B cell (primary cell): ENCODE data around the gene HMG20A. TPM values are rescaled to one million over a fixed set of nuclear protein-coding genes. Genes with fewer than 3 reads are reported as not detected.

Source experiments
- ATAC-seq: fragments of 200-7000 bp; cut with Tn5 transposase; one replicate; pipeline ENCODE4 v1.10.0; 2021; ENCODE audit warnings: low read depth, mild to moderate bottlenecking, moderate number of reproducible peaks, moderate library complexity
- CTCF ChIA-PET: fragments of 350-600 bp; sonication (Branson Sonifier 250); formaldehyde crosslinking; loops from one replicate; lab custom pipeline; 2021; ENCODE audit warnings: antibody characterized with exemption, inconsistent platforms; lab: Charles Lee
- POLR2A ChIA-PET: fragments of 350-600 bp; sonication (Branson Sonifier 250); formaldehyde crosslinking; loops from one replicate; lab custom pipeline; 2021; ENCODE audit warnings: antibody characterized with exemption; lab: Charles Lee
- DNase-seq: peaks from one replicate; pipeline ENCODE4 v3.0.0; 2013
- H2AFZ ChIP-seq: 2 replicates; pipeline ENCODE4 v1.6.1; 2012; ENCODE audit warnings: mild to moderate bottlenecking, low read depth, low read length; ENCODE audit not compliant: insufficient read depth, poor library complexity, severe bottlenecking
- H3K27ac ChIP-seq, 2 donors: 1 replicate in 1 of 2; 2 replicates in 1 of 2; pipeline ENCODE4 v1.5.1; 2012 to 2013; ENCODE audit warnings: low read length in 2 of 2, mild to moderate bottlenecking in 2 of 2, moderate library complexity in 1 of 2
- H3K27me3 ChIP-seq, 4 experiments: fragments of 200-600 bp in 1 of 4; sonication (generic) in 1 of 4; replicated peaks in 1 of 4; 1 replicate in 2 of 4; 2 replicates in 2 of 4; pipeline versions ENCODE4 v1.6.1 to v1.7.0; 2013 to 2016; ENCODE audit warnings: low read length in 3 of 4, mild to moderate bottlenecking in 2 of 4, mixed read lengths in 1 of 4, moderate library complexity in 1 of 4; ENCODE audit not compliant: insufficient read depth in 4 of 4, control insufficient read depth in 3 of 4; ENCODE audit errors: control extremely low read depth in 1 of 4
- H3K36me3 ChIP-seq, 2 experiments: replicated peaks in 1 of 2; 1 replicate in 1 of 2; 2 replicates in 1 of 2; pipeline versions ENCODE4 v1.6.1 to v1.7.1; 2013; ENCODE audit warnings: low read length in 1 of 2; ENCODE audit not compliant: insufficient read depth in 2 of 2, control insufficient read depth in 1 of 2; ENCODE audit errors: control extremely low read depth in 1 of 2, extremely low read depth in 1 of 2
- H3K4me1 ChIP-seq, 2 donors: fragments of 200-600 bp in 1 of 2; sonication (generic) in 1 of 2; 1 replicate in 1 of 2; 2 replicates in 1 of 2; pipeline versions ENCODE4 v1.5.1 to v1.6.1; 2013 to 2017; ENCODE audit warnings: low read length in 2 of 2; ENCODE audit not compliant: control insufficient read depth in 2 of 2, insufficient read depth in 2 of 2
- H3K4me2 ChIP-seq: replicated peaks from 2 replicates; pipeline ENCODE3; 2012; ENCODE audit warnings: mild to moderate bottlenecking, low read depth, low read length; ENCODE audit not compliant: poor library complexity, severe bottlenecking
- H3K4me3 ChIP-seq, 5 experiments: fragments of 200-600 bp in 1 of 5; sonication (generic) in 1 of 5; 1 replicate in 3 of 5; 2 replicates in 2 of 5; pipeline versions ENCODE4 v1.5.1 to v1.7.0; 2011 to 2016; ENCODE audit warnings: low read length in 4 of 5, mild to moderate bottlenecking in 4 of 5, low read depth in 2 of 5, control low read depth in 1 of 5, moderate library complexity in 1 of 5; ENCODE audit not compliant: insufficient read depth in 1 of 5; ENCODE audit errors: control extremely low read depth in 1 of 5, extremely low read depth in 1 of 5
- H3K79me2 ChIP-seq: fragments of 200-600 bp; sonication (generic); one replicate; pipeline ENCODE4 v1.6.0; 2016; ENCODE audit warnings: low read length; ENCODE audit not compliant: control insufficient read depth, insufficient read depth
- H3K9ac ChIP-seq: fragments of 200-600 bp; sonication (generic); 2 replicates; pipeline ENCODE4 v1.6.1; 2017; ENCODE audit warnings: mild to moderate bottlenecking, low read length, moderate library complexity
- H3K9me3 ChIP-seq, 3 donors: one replicate each; pipeline versions ENCODE4 v1.6.1 to v1.7.1; 2013; ENCODE audit warnings: low read length in 2 of 3; ENCODE audit not compliant: control insufficient read depth in 2 of 3, insufficient read depth in 1 of 3; ENCODE audit errors: control extremely low read depth in 1 of 3
- H4K20me1 ChIP-seq: 2 replicates; pipeline ENCODE4 v1.6.0; 2012; ENCODE audit warnings: mild to moderate bottlenecking, low read length; ENCODE audit not compliant: insufficient read depth, control insufficient read depth, poor library complexity, severe bottlenecking
- H3K27ac Mint-ChIP-seq: one replicate; pipeline ENCODE4 v1.8.0; 2021; ENCODE audit warnings: mixed read lengths
- H3K27me3 Mint-ChIP-seq: one replicate; pipeline ENCODE4 v1.8.0; 2021; ENCODE audit warnings: mixed read lengths
- H3K4me1 Mint-ChIP-seq: one replicate; pipeline ENCODE4 v1.8.0; 2021; ENCODE audit warnings: mixed read lengths
- H3K4me3 Mint-ChIP-seq: one replicate; pipeline ENCODE4 v1.8.0; 2021; ENCODE audit warnings: mixed read lengths
- H3K9me3 Mint-ChIP-seq: one replicate; pipeline ENCODE4 v1.8.0; 2022; ENCODE audit warnings: mixed read lengths; ENCODE audit not compliant: insufficient read depth
- EZH2 ChIP-seq: IDR thresholded peaks from 2 replicates; pipeline ENCODE4 v1.6.1; 2012; ENCODE audit warnings: borderline replicate concordance, low read depth, mild to moderate bottlenecking, moderate library complexity, low read length; ENCODE audit not compliant: insufficient read depth, poor library complexity, severe bottlenecking
- WGBS: methylation state at CpG from one replicate; pipeline ENCODE4 v1.1.5; 2013; ENCODE audit warnings: missing lambda C conversion rate; ENCODE audit not compliant: insufficient coverage; 5-methylcytosine and 5-hydroxymethylcytosine counted together
- intact Hi-C: fragments of 100-400 bp; cut with micrococcal nuclease; formaldehyde crosslinking; loops from one replicate; pipeline ENCODE4 v1.10.0; 2022
- polyA plus RNA-seq: library from polyadenylated mRNA; depleted of rRNA; stranded (reverse); fragments of >200 nt; gene quantifications from 2 replicates; pipeline ENCODE4 v1.2.3, GENCODE V29; 2012
- total RNA-seq, 2 donors: library from RNA; stranded (reverse); fragments of 120-200 nt in 1 of 2; gene quantifications; 1 replicate in 1 of 2; 2 replicates in 1 of 2; pipeline versions ENCODE4 v1.2.3 to v1.2.4, GENCODE V29; 2013 to 2022
- TF ChIP-seq, protein P1 (sequence below): fragments of 200-600 bp; IDR thresholded peaks from one replicate; pipeline ENCODE4 v1.8.0; 2022; ENCODE audit warnings: antibody characterized with exemption, mild to moderate bottlenecking

Gene HMG20A
- total and polyA plus RNA-seq, 2 donors (not counting 1 experiment from before 2014, with no cell fraction given): 26.1 to 63.5 TPM

DNA sequence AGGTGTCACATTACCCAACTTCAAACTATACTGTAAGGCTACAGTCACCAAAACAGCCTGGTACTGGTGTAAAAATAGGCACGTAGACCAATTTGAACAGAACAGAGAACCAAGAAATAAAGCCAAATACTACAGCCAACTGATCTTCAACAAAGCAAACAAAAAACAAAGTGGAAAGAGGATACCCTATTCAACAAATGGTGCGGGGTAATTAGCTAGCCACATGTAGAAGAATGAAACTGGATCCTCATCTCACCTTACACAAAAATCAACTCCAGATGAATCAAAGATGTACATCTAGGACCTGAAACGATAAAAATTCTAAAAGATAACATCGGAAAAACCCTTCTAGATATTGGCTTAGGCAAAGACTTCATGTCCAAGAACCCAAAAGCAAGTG, 13.8 kb upstream of the HMG20A start:
- H3K4me1 ChIP-seq: peaks cover 31 to 32% of the 10 kb centered on the region in 2 donors
- CTCF ChIA-PET: no interaction called here
- 100% methylated on average over 2 of the region's 4 CpGs for WGBS
- Mint-ChIP-seq H3K4me3 (no peak overlapping the region), H3K27me3 (no peaks in the 10 kb centered on the region), H3K9me3 (no peaks in the 10 kb centered on the region), H3K27ac (peak overlapping the region; percentile 77), H3K4me1 (peaks cover 58% of the 10 kb centered on the region)
- POLR2A ChIA-PET: no interaction called here
- TF ChIP-seq, protein P1, sequence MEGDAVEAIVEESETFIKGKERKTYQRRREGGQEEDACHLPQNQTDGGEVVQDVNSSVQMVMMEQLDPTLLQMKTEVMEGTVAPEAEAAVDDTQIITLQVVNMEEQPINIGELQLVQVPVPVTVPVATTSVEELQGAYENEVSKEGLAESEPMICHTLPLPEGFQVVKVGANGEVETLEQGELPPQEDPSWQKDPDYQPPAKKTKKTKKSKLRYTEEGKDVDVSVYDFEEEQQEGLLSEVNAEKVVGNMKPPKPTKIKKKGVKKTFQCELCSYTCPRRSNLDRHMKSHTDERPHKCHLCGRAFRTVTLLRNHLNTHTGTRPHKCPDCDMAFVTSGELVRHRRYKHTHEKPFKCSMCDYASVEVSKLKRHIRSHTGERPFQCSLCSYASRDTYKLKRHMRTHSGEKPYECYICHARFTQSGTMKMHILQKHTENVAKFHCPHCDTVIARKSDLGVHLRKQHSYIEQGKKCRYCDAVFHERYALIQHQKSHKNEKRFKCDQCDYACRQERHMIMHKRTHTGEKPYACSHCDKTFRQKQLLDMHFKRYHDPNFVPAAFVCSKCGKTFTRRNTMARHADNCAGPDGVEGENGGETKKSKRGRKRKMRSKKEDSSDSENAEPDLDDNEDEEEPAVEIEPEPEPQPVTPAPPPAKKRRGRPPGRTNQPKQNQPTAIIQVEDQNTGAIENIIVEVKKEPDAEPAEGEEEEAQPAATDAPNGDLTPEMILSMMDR: no peak
- no peak for TF ChIP-seq EZH2
- H3K27ac ChIP-seq: no peak overlapping the region
- no peaks in the 10 kb centered on the region for H4K20me1 ChIP-seq
- H3K79me2 ChIP-seq: peaks cover 70% of the 10 kb centered on the region
- H3K9me3 ChIP-seq: no peaks in the 10 kb centered on the region
- no peaks in the 10 kb centered on the region for H3K27me3 ChIP-seq
- intact Hi-C loops: no loop called here
- no peak for DNase-seq
- no peak overlapping the region for H3K4me3 ChIP-seq
- H2AFZ ChIP-seq: no peak overlapping the region
- H3K36me3 ChIP-seq: no peaks in the 10 kb centered on the region
- ATAC-seq: no peak
- no peak overlapping the region for H3K4me2 ChIP-seq
- no peak overlapping the region for H3K9ac ChIP-seq

- H3K79me2 ChIP-seq: peaks cover 85% of the 10 kb centered on the region
- H3K4me1 ChIP-seq: peaks cover 30 to 31% of the 10 kb centered on the region in 2 donors
- H3K4me2 ChIP-seq: peak overlapping the region; percentile 64
- H3K36me3 ChIP-seq: peaks cover 0 to under 1% of the 10 kb centered on the region in 2 experiments
- H3K27me3 ChIP-seq: no peaks in the 10 kb centered on the region
- no peaks in the 10 kb centered on the region for H4K20me1 ChIP-seq
- H3K9ac ChIP-seq: peak overlapping the region; percentile 16
- no peaks in the 10 kb centered on the region for H3K27me3 Mint-ChIP-seq
- peaks cover 56% of the 10 kb centered on the region for H3K4me1 Mint-ChIP-seq
- H3K4me3 ChIP-seq: peak overlapping the region in 1 of 5 experiments; percentile 48
- DNase-seq (peak; percentile 72), ATAC-seq (peak; percentile 73)
- no peaks in the 10 kb centered on the region for H3K9me3 ChIP-seq
- peak overlapping the region; percentile 1 for H2AFZ ChIP-seq
- ChIA-PET POLR2A (interaction anchor here (0.7 to 1.8 kb wide), 5 partner anchors 9 to 26 kb away, joined by 3 to 9 read pairs (median 5); partner anchors contain the start of gene HMG20A), CTCF (interaction anchor here (0.7 to 2.2 kb wide), 3 partner anchors 9 to 249 kb away, joined by 3 to 5 read pairs (median 4); partner anchors contain the start of gene HMG20A)
- 67% methylated on average over 1 of the region's 4 CpGs for WGBS
- TF ChIP-seq EZH2: no peak
- TF ChIP-seq, protein P1: no peak
- peak overlapping the region; percentile 50 to 71 for H3K27ac ChIP-seq
- H3K9me3 Mint-ChIP-seq: no peaks in the 10 kb centered on the region
- peak overlapping the region; percentile 79 for H3K27ac Mint-ChIP-seq
- intact Hi-C loops: loop anchor here (1.0 kb wide), 1 partner anchor 11 kb away; the partner anchor contains the start of genes HMG20A and PEAK1
- H3K4me3 Mint-ChIP-seq: peak overlapping the region; percentile 75
These were observed 11.2 kb upstream of the HMG20A start for GRCh38 chr15:77409259-77410156.
